Inflammatory macrophage treated with lipopolysaccharide for 4 hours (primary cell): Measurements from ENCODE around the gene CFHR2.
"Not testable (repeated sequence)": the region's sequence is repeated elsewhere in the genome, so short reads cannot be mapped to it uniquely, and the experiment has no call there.

Source experiments
- DNase-seq: peaks from one replicate; pipeline ENCODE4 v3.0.0-alpha.2; 2020

CFHR2 gene

GRCh38 chr1:196943568-196943967 is at the start of gene CFHR2:
Gene CFHR2 (plus strand): TSS chr1:196943738. CDS start chr1:196943881, 143 bp downstream.
- DNase-seq, result not testable (repeated sequence)

GRCh38 chr1:196896355-196896754 is 47.2 kb upstream of the CFHR2 start:
- DNase-seq, result no peak

- no peak for DNase-seq
Observed at GRCh38 chr1:196897158-196897828, 46.2 kb upstream of the CFHR2 start.

- DNase-seq, result no peak
Observed at GRCh38 chr1:196902344-196902743, 41.2 kb upstream of the CFHR2 start.

GRCh38 chr1:196910215-196910614 is 33.3 kb upstream of the CFHR2 start:
- no peak for DNase-seq

GRCh38 chr1:196912283-196912682 is 31.3 kb upstream of the CFHR2 start:
- DNase-seq, result not testable (repeated sequence)

GRCh38 chr1:196926839-196927238 is 16.7 kb upstream of the CFHR2 start:
- DNase-seq, result not testable (repeated sequence)

GRCh38 chr1:196932853-196933252 is 10.7 kb upstream of the CFHR2 start:
- not testable (repeated sequence) for DNase-seq

- DNase-seq, result no peak
Observed at GRCh38 chr1:196933531-196934189, 9.9 kb upstream of the CFHR2 start.

GRCh38 chr1:196941474-196941873 is 2.1 kb upstream of the CFHR2 start:
- not testable (repeated sequence) for DNase-seq

- no peak for DNase-seq
Observed at GRCh38 chr1:196951711-196952394, 8.3 kb downstream of the CFHR2 start.

- no peak for DNase-seq
Observed at GRCh38 chr1:196954778-196955177, 11.2 kb downstream of the CFHR2 start.

GRCh38 chr1:196955926-196956325 is 12.4 kb downstream of the CFHR2 start:
- DNase-seq, result no peak

- DNase-seq, result no peak
Observed at GRCh38 chr1:196960854-196961253, 17.3 kb downstream of the CFHR2 start.

- DNase-seq, result no peak
Observed at GRCh38 chr1:196970182-196970581, 26.6 kb downstream of the CFHR2 start.

GRCh38 chr1:196976278-196976677 is 32.7 kb downstream of the CFHR2 start:
- no peak for DNase-seq

GRCh38 chr1:196977278-196977677 is 33.7 kb downstream of the CFHR2 start, which contains the start of gene CFHR5:
Gene CFHR5 (plus strand): TSS chr1:196977556. CDS start chr1:196977665, 109 bp downstream.
- DNase-seq, result no peak

GRCh38 chr1:196980859-196981258 is 37.3 kb downstream of the CFHR2 start:
- DNase-seq, result no peak

GRCh38 chr1:196982247-196982646 is 38.7 kb downstream of the CFHR2 start:
- not testable (repeated sequence) for DNase-seq

- not testable (repeated sequence) for DNase-seq
Observed at GRCh38 chr1:196991919-196992651, 48.5 kb downstream of the CFHR2 start.

- DNase-seq, result no peak
Observed at GRCh38 chr1:196993916-196994315, 50.4 kb downstream of the CFHR2 start.

GRCh38 chr1:196997423-196997822 is 53.9 kb downstream of the CFHR2 start:
- DNase-seq, result no peak

- no peak for DNase-seq
Observed at GRCh38 chr1:197001828-197002227, 58.3 kb downstream of the CFHR2 start.
